ENCODE results near the gene SLC29A4.
"Not testable (repeated sequence)": the region's sequence is repeated elsewhere in the genome, so short reads cannot be mapped to it uniquely, and the experiment has no call there.

GRCh38 chr7:5305050-5305449 lies 22.3 kb downstream of the SLC29A4 start:
- not testable (repeated sequence) for TF ChIP-seq CTCF (IDR thresholded peaks at IDR 0.05; ENCODE audit: low read depth, low read length, missing input control); TAF1 (conservative IDR thresholded peaks at IDR 0.05); RAD21 (IDR thresholded peaks at IDR 0.05); ATF3 (IDR thresholded peaks at IDR 0.05); GABPA (IDR thresholded peaks at IDR 0.05 in 1 of 2, conservative IDR thresholded peaks at IDR 0.05 in 1 of 2); REST (IDR thresholded peaks at IDR 0.05); MAX (IDR thresholded peaks at IDR 0.05); JUND (IDR thresholded peaks at IDR 0.05)
